ENCODE results near the gene CMPK2.

DNA sequence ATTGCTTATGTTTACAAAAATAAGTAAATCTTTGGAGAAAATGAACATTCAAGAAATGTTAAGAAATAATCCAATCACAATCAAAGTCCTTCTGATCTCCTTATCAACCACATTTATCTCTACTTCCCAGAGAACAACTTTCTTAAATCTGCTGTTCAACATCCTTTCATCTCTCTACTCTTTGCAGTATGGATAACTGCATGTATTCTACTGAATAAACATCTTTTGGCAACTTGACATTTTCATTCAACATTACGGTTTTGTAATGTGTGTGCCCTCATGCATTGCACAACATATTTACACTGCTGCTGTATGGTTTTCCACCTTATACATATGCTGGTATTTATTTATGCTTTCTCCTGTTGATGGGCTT, 9.2 kb downstream of the CMPK2 start:
- TF ChIP-seq POLR2AphosphoS5 (IDR thresholded peaks at IDR 0.05; ENCODE audit: low read depth, low read length) (no peak), SIN3A (IDR thresholded peaks at IDR 0.05; ENCODE audit: borderline replicate concordance, insufficient read depth, low read length) (no peak), TAF1 (IDR thresholded peaks at IDR 0.05; ENCODE audit: borderline replicate concordance, insufficient read depth, low read length) (no peak)
- TF ChIP-seq, protein P1, sequence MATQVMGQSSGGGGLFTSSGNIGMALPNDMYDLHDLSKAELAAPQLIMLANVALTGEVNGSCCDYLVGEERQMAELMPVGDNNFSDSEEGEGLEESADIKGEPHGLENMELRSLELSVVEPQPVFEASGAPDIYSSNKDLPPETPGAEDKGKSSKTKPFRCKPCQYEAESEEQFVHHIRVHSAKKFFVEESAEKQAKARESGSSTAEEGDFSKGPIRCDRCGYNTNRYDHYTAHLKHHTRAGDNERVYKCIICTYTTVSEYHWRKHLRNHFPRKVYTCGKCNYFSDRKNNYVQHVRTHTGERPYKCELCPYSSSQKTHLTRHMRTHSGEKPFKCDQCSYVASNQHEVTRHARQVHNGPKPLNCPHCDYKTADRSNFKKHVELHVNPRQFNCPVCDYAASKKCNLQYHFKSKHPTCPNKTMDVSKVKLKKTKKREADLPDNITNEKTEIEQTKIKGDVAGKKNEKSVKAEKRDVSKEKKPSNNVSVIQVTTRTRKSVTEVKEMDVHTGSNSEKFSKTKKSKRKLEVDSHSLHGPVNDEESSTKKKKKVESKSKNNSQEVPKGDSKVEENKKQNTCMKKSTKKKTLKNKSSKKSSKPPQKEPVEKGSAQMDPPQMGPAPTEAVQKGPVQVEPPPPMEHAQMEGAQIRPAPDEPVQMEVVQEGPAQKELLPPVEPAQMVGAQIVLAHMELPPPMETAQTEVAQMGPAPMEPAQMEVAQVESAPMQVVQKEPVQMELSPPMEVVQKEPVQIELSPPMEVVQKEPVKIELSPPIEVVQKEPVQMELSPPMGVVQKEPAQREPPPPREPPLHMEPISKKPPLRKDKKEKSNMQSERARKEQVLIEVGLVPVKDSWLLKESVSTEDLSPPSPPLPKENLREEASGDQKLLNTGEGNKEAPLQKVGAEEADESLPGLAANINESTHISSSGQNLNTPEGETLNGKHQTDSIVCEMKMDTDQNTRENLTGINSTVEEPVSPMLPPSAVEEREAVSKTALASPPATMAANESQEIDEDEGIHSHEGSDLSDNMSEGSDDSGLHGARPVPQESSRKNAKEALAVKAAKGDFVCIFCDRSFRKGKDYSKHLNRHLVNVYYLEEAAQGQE (IDR thresholded peaks at IDR 0.05; ENCODE audit: insufficient read depth in 1 of 2, low read depth in 2 of 2, low read length in 2 of 2): no peak

Measured in PFSK-1 (cell line).